Stimulated activated CD8-positive, alpha-beta memory T cell treated with anti-CD3 and anti-CD28 coated beads, Interleukin-4, amount 100 ng/mL, for 48 hours (primary cell): Measurements from ENCODE around the gene RIN1.

Source experiments
- DNase-seq: peaks from one replicate; pipeline ENCODE4 v3.0.0-alpha.2; 2020

Gene RIN1

GRCh38 chr11:66294626-66295620 lies 41.3 kb downstream of the RIN1 start:
- no peak for DNase-seq

GRCh38 chr11:66293777-66294625 lies 42.2 kb downstream of the RIN1 start:
- no peak for DNase-seq

GRCh38 chr11:66293352-66293751 lies 42.9 kb downstream of the RIN1 start:
- no peak for DNase-seq

GRCh38 chr11:66292543-66293332 lies 43.5 kb downstream of the RIN1 start:
- no peak for DNase-seq

- no peak for DNase-seq
Observed at GRCh38 chr11:66291706-66292542, 44.3 kb downstream of the RIN1 start, which contains the start of gene TMEM151A. Gene TMEM151A (plus strand): TSS chr11:66291894. CDS start chr11:66292014, 120 bp downstream.

GRCh38 chr11:66291303-66291705 lies 44.9 kb downstream of the RIN1 start:
- DNase-seq, result no peak

GRCh38 chr11:66290330-66290621 lies 46.0 kb downstream of the RIN1 start:
- no peak for DNase-seq

GRCh38 chr11:66289548-66290329 lies 46.5 kb downstream of the RIN1 start:
- peak; percentile 90 for DNase-seq

GRCh38 chr11:66288671-66289547 lies 47.3 kb downstream of the RIN1 start, which contains the start of gene YIF1A:
Gene YIF1A (minus strand): TSS chr11:66289143. CDS start chr11:66288985, 158 bp downstream.
- peak; percentile 98 for DNase-seq

GRCh38 chr11:66287889-66288670 lies 48.2 kb downstream of the RIN1 start:
- no peak for DNase-seq

- no peak for DNase-seq
Observed at GRCh38 chr11:66287211-66287888, 48.9 kb downstream of the RIN1 start.

GRCh38 chr11:66286699-66287098 lies 49.5 kb downstream of the RIN1 start:
- no peak for DNase-seq

GRCh38 chr11:66285250-66285947 lies 50.8 kb downstream of the RIN1 start:
- no peak for DNase-seq

- no peak for DNase-seq
Observed at GRCh38 chr11:66284526-66285078, 51.6 kb downstream of the RIN1 start.

GRCh38 chr11:66283461-66284105 lies 52.7 kb downstream of the RIN1 start:
- no peak for DNase-seq

GRCh38 chr11:66282468-66283455 lies 53.5 kb downstream of the RIN1 start:
- DNase-seq, result peak; percentile 100
